GM21360 (cell line): ENCODE results near the gene PSD4.

Experiments
- ATAC-seq: cut with Tn5 transposase; IDR thresholded peaks from one replicate; pipeline ENCODE4 v1.9.1; 2021; ENCODE audit warnings: mild to moderate bottlenecking, moderate library complexity; ENCODE audit not compliant: unreplicated experiment

The PSD4 gene

DNA sequence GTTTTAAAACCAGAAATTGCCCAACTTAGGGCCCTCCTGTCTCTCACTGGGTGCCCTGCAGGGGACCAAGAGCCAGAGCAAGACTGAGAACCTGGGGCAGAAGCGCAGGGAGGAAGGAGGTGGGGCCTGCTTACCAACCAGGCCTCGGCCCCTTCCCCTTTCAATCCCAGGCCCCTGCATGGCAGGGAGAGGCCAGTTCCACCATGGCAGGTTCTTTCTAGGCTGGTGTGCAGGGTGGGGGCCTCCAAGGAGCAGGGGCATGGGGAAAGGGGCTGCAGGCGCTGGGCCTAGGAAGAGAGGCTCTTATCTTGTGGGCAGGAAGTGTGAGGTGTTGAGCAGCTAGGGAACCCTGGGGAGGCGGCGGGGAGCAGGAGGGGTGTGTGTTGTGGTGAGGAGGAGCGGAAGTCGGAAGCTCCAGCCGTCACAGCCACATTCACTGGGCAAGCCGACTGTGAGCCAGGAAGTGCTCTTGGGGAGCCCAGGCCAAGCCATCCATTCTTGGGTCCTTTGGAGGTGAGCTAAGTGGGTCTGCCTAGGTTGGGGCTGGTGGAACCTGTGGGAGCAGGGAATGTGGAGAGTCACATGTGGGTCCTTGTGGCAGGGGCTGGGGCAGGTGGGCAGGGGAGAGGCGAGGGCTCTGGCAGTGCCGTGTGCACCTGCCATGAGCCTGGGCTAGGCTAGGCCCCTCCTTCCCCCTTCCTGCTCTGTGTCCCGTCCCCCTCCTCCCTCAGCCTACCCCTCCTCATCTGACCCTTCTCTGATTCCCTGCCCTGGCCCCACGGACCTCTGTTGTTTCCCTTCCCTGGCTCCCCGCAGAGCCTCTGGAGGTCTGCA lies at the start of gene PSD4:
Gene PSD4 (plus strand): TSS at position 430 of the 834 bp plus-strand sequence. CDS start 8,486 bp downstream, outside the sequence.
- peak; percentile 66 for ATAC-seq

DNA sequence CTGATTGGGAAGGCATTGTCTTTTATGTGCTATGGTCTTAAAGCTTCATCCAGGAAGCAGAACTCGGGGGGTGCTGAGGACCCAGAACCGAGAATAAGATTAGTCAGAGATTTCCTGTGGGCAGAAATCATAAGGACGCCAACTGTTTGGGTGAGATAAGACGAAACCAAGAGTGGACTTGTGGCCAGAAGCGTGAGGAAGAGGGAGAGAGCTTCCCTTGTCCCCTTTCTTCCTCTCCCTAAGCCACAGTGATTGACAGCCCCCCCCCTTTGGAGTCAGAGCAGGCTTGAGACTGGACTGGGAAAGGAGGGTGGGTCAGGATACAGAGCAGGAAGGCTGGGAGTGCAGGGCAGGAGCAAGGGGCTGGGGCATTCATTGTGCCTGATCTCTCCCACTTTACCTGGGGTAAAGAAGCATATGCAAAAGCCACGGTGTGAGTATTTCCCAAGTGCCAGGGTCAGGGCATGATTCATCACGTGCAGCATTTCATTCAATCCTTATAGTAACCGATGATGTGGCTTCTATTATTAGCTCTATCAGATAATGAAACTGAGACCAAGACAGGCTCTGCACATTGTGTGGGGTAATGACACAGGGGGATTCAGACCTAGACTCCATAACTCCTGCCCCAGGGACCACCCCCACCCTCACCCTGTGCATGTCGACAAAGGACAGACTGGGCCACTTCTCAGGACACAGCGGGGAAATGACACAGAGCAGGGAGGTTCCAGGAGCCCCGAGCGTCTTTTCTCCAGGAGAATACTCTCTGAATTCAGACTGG lies 49.4 kb upstream of the PSD4 start:
- ATAC-seq: no peak

DNA sequence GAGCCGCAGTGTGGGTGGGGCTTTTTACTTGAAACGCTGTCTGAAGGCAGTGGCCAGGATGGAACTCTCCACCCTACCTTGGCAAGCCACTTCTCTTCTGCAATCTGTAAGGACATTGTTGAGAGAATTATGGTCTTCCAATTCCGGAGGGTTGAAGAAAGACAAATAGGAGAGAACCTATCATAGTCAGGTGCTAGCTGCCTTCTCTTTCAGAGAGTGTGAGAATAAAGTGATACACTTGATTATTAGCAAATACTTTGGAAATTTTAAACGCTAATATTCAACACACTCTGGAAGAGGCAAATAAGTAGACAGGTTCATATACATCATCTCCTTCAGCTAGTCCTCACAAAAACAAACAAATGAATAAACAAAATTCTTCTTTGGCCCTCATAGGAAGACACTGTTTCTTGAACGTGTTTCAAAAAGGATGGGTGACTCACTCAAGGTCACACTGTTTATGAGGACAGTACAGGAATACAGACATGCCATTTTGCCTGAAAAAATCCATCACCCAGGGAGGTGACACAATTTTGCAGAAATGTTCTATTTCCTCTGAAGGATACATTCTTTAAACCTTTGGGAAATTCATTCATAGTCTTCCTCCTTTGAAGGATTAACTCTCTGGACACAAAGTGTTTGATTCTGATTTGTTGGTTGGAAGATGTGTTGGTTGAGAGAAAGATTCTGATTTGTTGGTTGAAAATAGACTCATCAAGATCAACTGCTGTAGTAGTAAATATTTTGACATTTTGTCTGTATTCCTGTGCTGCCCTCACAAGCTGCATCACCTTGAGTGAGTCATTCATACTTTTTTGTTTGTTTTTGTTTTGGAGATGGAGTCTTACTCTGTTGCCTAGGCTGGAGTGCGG lies 48.6 kb upstream of the PSD4 start:
- no peak for ATAC-seq

DNA sequence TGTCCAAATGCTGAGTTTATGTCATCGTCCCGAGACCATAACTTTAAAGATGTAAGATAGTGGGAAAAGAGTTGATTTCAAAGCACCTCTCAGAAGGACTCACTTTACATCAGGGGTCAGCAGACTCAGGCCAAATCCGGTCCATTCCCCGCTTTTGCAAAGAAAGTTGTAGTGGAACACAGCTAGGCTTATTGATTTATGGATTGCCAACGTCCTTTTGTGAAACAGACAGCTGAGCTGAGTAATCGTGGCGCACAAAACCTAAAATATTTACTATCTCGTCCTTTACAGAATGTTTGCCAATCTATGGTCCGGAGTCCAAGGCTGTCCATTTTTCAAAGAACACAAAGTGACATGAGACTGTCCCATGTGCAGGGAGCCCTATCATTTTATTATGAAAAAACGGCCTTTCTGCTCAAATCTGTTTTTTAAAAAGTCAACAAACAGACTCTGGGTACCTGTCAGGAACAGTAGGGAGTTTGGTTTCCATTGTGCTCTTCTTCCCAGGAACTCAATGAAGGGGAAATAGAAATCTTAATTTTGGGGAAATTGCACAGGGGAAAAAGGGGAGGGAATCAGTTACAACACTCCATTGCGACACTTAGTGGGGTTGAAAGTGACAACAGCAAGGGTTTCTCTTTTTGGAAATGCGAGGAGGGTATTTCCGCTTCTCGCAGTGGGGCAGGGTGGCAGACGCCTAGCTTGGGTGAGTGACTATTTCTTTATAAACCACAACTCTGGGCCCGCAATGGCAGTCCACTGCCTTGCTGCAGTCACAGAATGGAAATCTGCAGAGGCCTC lies 46.7 kb upstream of the PSD4 start, which contains the start of gene IL1RN:
Gene IL1RN (plus strand): TSS at position 754 of the 801 bp plus-strand sequence. CDS start 27 bp downstream, at position 781.
- no peak for ATAC-seq

DNA sequence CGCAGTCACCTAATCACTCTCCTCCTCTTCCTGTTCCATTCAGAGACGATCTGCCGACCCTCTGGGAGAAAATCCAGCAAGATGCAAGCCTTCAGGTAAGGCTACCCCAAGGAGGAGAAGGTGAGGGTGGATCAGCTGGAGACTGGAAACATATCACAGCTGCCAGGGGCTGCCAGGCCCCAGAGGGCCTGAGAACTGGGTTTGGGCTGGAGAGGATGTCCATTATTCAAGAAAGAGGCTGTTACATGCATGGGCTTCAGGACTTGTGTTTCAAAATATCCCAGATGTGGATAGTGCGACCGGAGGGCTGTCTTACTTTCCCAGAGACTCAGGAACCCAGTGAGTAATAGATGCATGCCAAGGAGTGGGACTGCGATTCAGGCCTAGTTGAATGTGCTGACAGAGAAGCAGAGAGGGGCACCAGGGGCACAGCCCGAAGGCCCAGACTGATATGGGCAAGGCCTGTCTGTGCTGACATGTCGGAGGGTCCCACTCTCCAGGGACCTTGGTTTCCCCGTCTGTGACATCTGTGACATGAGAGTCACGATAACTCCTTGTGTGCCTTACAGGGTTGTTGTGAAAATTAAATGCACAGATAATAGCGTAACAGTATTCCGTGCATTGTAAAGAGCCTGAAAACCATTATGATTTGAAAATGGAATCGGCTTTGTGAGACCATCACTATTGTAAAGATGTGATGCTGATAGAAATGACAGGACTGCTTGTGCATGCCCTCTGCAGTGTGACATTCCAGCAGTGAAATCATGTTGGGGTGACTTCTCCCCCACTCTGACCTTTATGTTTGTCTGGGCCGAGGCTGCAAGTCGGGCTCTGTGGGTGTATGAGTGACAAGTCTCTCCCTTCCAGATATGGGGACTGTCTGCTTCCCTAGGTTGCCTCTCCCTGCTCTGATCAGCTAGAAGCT lies 45.9 kb upstream of the PSD4 start:
- no peak for ATAC-seq

DNA sequence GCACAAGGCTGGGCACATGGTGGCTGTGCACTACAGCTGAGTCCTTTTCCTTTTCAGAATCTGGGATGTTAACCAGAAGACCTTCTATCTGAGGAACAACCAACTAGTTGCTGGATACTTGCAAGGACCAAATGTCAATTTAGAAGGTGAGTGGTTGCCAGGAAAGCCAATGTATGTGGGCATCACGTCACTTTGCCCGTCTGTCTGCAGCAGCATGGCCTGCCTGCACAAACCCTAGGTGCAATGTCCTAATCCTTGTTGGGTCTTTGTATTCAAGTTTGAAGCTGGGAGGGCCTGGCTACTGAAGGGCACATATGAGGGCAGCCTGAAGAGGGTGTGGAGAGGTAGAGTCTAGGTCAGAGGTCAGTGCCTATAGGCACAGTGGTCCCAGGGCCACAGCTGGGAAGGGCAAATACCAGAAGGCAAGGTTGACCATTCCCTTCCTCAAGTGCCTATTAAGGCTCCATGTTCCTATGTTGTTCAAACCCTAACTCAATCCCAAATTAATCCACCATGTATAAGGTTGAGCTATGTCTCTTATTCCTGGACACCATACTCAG lies 44.2 kb upstream of the PSD4 start:
- no peak for ATAC-seq

DNA sequence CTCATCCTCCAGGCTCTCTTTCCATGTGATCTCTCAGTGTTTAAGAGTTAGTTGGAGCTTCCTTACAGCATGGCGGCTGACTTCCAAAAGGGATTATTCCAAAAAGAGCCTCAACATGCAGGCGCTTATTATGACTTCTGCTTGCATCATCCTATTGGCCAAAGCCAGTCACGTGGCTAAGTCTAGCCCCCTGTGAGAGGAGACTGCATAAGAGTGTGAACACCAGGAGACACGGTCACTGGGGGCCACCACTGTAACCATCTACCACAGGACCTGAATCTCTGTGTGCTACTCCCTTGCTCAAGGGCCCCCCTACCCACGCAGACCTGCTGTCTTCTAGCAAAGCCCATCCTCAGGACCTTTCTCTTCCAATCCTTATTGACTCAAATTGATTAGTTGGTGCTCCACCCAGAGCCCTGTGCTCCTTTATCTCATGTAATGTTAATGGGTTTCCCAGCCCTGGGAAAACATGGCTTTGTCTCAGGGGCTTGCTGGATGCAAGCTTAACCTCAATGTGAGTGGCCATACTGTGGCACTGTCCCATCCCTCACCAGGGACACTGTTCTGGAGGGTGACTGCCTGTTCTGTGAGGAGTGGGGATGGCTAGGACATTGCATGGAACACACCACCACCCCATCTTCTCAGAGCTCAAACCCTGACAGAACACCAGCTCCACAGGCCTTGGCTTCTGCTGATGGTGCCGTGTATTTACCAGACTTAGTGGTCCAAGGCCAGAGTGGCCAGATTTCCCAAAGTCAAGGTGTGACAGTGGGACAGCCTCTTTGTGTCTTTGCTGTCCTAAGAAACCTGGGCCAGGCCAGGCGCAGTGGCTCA lies 42.2 kb upstream of the PSD4 start:
- no peak for ATAC-seq

DNA sequence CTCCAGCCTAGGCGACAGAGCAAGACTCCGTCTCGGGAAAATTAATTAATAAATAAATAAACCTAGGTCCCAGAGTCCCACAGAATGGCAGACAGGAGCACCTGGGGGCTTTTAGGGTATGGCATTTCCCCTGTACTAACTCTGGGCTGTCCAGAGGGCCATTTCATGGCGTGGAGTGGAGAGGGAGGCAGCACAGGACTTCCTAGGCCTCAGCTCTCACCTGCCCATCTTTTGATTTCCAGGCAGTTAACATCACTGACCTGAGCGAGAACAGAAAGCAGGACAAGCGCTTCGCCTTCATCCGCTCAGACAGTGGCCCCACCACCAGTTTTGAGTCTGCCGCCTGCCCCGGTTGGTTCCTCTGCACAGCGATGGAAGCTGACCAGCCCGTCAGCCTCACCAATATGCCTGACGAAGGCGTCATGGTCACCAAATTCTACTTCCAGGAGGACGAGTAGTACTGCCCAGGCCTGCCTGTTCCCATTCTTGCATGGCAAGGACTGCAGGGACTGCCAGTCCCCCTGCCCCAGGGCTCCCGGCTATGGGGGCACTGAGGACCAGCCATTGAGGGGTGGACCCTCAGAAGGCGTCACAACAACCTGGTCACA lies 41.3 kb upstream of the PSD4 start:
- ATAC-seq: no peak

DNA sequence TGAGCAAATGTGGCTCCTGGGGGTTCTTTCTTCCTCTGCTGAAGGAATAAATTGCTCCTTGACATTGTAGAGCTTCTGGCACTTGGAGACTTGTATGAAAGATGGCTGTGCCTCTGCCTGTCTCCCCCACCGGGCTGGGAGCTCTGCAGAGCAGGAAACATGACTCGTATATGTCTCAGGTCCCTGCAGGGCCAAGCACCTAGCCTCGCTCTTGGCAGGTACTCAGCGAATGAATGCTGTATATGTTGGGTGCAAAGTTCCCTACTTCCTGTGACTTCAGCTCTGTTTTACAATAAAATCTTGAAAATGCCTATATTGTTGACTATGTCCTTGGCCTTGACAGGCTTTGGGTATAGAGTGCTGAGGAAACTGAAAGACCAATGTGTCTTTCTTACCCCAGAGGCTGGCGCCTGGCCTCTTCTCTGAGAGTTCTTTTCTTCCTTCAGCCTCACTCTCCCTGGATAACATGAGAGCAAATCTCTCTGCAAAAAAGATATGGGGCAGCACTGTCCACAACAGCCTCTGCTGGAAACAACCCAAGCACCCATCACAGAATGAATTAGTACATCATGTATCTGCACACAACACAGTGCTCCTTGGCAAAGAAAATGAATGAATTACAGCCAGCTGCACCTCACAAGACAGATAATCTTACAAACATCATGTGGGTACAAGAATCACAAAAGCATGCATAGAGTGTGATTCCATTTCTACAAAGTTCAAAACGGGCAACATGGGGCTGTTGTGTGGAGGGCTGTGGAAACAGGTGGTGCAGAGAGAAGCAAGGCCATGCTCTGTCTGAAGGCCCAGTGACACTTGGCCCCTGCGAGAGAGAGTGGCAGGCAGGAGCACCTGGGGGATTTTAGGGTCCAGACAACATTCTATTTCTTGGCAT lies 39.8 kb upstream of the PSD4 start:
- ATAC-seq: no peak

DNA sequence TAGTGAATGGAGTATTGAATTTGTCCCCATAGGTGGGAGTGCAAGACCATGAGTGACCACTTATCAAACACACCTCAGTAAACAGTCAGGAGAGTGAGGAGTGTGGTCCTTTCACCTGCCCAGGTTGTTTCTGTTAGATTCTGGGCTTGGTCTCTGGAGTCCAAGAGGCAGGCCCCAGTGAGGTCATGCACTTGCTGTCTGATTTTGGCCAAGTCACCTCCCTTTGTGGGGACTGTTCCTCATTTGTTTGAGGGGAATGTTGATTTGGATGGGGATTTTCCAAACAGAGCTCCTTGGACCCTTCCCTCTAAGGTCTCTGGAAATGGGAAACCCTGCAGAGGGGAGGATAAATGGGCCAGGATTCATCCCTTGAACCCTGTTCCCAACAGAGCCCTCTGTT lies 39.1 kb upstream of the PSD4 start:
- no peak for ATAC-seq

DNA sequence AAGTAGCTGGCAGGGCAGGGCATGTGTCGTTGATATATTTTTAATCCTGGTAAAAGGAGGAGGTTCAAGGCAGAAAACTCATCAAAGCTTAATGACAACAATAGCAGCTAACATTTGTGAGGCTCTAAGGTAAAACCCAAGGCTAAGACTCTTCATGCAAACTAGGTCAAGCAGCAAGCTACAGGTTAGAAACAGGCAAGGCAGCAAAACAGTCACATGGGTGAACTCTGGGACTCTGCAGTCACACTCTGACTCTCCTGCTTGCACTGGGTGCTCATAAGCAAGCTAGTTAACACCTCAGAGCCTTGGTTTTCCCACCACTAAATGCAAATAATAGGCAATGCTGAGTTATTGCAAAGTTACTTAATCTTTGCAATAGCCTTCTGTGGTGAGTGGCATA lies 38.5 kb upstream of the PSD4 start:
- no peak for ATAC-seq

DNA sequence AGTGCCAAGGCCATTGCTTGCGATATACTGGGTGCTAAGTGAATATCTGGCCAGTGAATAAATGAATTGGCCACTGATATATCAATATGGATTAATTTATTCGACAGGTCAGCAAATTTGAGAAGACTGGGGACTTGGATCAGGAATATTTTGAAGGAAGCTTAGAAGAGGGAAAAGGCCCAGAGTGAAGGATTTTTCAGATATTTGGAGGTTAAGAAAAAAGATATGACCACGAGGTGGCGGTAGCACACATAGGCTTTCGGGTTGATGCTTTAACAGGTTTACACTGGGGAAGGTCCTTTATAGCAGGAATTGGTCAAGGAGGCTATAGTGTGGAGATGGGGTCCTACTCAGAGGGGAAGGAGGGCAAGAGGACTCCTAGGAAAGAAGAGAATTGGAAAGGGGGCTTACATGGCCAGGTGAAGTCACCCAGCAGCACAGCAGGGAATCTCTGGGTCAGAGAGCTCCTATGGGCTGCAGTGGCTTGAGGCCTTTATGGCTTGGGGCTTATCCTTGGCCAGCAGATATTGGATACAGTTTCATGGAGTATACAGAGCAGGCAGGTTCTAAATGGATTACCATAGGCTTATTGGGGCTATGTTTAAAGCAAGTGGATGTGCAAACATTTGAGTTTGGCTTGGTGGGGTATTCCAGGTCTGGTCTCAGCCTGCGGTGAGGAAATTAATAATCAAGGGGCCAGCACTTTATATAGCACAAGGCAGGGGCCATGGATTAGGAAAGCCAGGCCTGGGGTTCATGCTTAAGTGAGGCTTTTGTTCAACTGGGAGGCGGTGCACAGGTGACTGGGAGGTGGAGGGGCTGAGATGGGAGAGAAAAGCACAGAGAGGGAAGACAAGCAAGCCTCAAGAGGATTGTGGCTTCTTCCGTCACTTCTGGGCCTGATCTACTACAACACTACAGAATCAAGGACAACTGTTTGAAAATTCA lies 36.7 kb upstream of the PSD4 start:
- ATAC-seq: no peak

DNA sequence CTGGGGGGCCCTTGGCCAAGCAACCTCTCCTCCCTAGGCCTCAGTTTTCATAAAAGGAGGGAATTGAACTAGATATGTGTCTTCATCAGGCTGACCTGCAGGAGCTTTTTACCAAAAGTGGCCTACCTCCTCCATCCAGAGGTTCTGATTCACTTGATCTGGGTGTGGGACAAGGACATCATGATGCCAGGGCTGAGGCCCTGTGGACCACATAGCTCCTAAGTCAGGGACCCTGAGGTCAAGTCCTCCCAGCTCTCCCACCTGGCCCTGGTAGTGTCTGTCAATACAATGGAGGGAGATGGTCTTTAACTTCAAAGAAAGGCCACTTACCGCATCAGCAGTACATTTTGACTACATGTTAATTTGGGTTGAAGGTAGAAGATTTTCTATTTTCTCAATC lies 35.9 kb upstream of the PSD4 start:
- no peak for ATAC-seq

DNA sequence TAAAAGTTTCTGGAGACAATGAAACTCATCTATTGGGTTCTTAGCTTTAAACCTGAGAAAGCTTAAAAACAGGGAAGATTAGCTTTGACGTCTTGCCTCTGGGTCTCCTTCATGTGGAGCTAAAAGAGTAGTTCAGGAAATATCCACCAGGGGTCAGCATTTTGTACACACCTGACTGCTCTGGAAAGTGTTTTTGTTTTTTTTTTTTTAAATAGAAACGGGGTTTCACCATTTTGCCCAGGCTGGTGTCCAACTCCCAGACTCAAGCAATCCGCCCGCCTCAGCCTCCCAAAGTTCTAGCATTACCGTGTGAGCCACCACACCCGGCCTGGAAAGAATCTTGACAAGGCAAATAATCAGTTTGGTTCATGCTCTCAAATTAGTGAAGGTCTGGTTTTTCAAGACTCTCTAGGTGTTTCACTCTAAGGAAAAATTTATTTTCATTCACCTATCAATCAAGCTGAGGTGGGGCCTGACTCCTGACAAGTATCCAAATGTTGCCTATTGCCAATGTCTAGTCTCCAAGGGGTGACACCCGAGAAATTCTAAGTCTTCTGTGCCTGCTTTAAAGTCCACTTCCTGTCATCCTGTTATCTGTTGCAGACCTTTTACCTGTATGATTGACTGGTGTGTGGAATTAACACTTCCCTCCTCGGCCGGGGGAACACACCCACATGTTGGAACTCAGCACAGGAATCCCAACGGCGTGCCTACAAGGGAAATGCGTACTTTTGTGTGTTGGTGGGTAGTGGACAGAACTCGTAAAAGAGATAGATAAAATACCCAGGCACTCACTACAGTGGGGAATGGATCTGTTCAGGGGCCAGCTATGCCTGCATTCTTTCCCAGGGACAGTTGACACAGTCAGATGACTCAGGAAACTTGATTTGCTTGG lies 35.1 kb upstream of the PSD4 start:
- peak; percentile 57 for ATAC-seq
